ENCODE measurements around the gene PAX5.

DNA sequence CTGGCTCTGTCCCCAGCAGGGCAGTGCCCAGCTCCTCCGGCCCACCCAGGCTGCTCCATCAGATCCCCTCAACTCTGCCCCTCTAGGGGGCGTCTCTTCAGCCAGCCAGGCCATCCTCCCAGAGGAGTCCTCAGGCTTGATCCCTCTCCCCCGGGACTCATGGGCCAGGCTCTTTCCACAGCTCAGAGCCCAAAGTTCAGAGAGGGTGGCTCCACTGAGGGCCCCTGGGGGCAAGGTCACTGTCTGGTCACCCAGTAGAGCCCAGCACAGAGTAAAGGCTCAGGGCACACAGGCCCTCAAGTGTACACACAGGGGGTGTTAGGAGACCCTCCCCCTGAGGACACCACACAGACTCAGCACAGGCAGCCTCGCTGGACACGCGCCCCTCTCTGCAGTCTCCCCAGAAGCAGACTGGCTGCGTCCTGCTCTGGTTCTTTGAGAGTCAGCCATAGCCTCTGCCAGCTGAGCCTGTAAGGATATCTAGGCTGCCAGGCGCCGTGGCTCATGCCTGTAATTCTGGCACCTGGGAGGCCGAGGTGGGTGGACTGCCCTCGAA lies 64.8 kb downstream of the PAX5 start:
- TF ChIP-seq CTCF (IDR thresholded peaks at IDR 0.05) (no peak), POLR2A (IDR thresholded peaks at IDR 0.05) (no peak)
